A204.1 (cell line): ENCODE results near the gene ASB4.
"Not testable (repeated sequence)": the region's sequence is repeated elsewhere in the genome, so short reads cannot be mapped to it uniquely, and the experiment has no call there.

Experiments
- FAIRE-seq: peaks from 2 replicates; lab custom pipeline; 2012; peaks lifted over from hg19 to GRCh38; lab: Jason Lieb, UNC

Gene ASB4

DNA sequence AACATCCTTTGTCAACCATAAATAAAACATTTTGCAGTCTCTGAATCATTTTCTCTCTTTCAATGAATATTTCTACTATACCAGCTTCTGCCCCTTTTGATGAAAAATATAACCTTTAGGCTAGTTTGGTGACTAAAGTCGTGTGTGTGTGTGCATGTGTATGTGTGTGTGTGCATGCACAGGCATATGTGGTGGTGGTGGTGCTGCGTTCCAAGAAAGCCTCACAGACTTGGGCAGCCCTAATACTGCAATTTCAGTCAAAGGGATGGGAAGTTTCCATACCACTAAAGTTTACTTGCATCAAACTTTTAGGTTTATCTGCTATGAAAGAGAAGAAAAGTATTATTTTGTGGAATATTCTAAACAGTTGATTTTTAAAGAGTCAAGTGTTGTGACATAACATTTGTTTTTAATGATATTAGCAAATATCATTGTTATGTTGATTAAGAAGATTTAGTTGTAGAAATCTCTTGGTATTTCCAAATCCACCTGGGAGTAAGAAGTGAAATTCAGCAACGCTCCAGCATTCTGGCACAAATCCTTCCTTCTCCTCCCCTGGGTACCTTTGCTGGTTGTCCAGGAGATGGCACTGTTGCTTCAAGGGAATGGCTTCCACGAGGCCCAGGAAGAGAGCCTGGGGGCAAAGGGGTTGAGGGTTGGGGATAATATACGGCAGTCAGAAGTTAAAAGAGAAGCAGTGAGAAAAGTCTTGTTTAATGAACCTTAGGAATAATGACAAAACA, 41.5 kb downstream of the ASB4 start:
- peak; percentile 32 for FAIRE-seq

DNA sequence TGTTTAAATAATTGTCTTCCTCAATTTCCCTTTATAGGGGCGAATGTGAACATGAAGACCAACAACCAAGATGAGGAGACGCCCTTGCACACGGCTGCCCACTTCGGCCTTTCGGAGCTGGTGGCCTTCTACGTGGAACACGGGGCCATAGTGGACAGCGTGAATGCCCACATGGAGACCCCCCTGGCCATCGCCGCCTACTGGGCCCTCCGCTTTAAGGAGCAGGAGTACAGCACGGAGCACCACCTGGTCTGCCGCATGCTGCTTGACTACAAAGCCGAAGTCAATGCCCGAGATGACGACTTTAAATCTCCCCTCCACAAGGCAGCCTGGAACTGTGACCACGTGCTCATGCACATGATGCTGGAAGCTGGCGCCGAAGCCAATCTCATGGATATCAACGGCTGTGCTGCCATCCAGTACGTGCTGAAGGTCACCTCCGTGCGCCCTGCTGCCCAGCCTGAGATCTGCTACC, 42.1 kb downstream of the ASB4 start:
- no peak for FAIRE-seq

DNA sequence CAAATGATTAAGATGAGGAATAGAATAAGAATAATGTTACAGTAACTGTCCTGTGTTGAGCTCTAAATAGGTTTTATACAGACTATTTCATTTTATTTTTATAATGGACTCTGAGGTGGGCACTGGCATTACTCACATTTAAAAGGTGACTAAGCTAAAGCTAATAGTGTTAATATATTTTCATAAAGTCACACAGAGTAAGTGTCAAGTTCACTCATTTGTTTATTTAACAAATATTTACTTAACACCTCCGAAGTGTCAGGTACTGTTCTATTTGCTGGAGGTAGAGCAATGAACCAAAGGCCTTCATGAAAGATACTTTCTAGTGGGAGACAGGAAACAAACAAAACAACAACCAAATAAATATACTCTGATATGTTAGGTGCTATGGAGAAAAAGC, 44.0 kb downstream of the ASB4 start:
- no peak for FAIRE-seq

DNA sequence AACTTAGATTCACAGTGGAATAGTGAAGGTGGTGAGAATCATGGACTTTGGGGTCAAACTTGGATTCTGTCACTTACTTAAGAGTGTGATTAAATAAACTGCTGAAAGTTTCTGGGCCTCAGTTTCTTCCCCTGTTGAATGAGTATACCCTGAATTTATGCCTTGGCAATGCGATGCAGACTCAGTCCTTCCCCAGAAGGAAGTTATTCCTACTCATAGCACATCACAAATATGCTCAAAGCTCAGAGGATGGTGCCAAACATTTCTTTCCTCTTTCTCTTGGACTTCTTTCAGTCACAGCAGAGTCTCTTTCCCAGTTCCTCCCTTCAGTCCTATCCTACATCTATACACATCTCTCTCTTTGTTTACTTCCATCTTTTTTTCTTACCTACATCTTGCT, 45.1 kb downstream of the ASB4 start:
- FAIRE-seq: no peak

DNA sequence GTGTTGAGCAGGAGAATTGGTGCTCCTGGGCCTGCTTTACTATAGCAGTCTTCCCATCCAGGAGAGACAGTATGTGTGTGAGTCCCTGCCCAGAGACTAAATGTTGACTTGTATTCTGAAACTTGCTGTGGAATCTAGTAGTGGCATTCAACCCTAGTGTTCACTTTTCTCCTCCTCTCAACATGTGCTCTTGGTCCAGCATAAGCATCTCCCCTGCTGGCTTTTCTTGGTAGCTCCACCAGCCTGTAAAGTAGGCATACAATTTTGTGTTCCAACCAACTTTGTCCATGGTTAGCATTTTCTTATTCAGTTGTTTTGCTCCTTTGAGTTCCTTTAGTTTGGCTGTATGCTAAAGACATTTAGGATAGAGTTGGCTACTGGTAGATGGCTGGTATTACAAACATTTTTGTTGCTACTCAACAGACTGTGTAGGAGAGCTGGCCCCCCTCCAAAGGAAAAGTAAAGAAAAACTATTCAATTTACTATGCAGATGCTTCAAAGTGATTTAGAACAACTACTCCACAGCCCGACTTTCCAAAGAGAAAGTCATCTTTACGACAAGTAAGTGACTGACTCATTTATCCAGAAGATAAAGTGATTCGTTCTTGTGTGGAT, 46.0 kb downstream of the ASB4 start:
- FAIRE-seq: no peak

DNA sequence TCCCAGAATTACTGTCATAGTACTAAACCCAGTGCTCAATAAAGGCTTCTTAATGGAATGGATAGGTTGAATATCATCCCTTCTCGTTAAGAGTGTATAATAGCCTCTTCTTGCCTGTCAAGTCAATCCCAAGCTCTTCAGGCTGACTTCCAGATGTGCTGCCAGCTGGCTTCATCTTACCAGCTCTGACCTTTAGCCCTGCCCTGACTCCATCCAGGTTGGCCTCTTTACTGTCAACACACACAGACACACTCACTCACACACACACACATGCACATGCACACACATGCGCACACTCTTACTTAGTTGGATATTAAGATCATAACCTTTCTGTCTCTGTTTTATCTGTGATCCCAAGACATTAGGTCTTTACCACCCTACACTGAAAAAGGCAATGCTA, 49.1 kb downstream of the ASB4 start:
- no peak for FAIRE-seq

DNA sequence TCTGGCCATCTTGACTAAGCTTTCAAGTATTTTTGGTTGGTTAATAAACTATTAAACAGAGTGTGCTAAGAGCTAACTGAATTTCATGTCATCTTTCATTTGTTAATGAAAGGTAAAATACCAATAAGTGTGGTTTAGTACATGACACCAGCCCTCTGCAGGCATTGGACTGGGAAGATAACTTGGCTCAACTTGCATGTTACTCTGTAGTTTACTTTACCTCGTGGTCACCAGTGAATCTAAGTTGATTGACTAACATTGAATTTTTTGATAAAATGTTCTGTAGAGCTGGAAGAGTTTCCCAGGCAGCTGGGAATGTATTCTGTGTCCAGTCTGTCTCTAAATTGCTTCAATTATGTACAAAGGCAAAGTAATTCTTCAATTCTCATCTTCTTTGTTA, 49.9 kb downstream of the ASB4 start:
- no peak for FAIRE-seq

DNA sequence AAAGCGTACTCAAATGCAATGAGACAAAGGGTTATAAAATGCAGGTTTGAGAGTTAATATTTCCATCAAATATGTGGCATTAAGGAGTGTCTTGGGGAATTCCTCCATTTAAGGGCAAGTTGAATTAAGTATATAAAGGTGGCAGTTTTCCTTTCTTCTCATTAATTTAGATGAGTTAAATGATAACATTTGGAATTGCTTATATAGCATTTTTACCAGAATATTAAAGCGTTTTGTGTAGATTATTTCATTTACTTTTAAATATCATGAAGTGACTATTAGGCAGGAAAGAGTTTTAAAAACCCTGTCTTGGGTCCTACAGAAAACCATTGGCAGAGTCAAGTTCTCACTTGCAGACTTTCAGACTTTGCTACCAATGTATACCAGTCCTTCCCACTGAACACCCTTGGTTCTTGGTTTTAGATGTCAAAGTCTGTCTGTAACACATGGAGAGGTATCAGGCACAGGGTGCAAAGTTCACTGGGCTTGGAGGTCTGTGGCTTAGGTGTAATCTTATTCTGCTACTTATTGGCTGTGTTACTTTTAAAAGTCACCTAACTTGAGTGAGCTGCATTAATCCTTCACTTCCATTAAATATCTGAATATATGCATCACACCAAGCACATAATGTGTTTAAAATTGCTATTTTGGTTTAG, 51.0 kb downstream of the ASB4 start:
- FAIRE-seq: no peak

DNA sequence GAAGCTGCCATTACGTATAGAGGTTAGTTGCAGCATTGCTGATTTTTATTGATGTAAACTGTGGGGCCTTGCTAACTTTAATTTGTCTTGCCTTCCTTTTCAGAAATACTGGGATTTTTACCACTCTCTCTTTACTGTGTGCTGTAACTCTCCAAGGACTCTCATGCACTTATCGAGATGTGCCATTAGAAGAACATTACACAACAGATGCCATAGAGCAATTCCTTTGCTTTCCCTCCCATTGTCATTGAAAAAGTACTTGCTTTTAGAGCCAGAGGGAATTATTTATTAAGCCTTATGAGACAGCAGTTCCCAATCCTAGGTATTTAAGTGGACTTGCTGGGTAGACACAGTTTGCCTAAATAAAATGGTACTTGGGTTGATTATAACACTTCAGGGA, 51.7 kb downstream of the ASB4 start:
- no peak for FAIRE-seq

DNA sequence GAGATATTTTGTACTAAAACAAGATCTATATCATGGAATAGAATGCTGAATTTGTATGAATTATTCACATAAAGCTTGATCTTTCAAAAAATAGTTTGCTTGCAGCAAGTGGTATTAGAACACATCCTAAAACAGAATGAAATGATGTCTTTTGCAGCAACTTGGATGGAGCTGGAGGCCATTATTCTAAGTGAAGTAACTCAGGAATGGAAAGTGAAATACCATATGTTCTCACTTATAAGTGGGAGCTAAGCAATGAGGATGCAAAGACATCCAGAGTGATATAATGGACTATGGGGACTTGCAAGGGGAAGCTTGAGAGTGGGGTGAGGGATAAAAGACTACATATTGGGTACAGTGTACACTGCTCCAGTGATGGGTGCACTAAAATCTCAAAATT, 53.7 kb downstream of the ASB4 start:
- no peak for FAIRE-seq

DNA sequence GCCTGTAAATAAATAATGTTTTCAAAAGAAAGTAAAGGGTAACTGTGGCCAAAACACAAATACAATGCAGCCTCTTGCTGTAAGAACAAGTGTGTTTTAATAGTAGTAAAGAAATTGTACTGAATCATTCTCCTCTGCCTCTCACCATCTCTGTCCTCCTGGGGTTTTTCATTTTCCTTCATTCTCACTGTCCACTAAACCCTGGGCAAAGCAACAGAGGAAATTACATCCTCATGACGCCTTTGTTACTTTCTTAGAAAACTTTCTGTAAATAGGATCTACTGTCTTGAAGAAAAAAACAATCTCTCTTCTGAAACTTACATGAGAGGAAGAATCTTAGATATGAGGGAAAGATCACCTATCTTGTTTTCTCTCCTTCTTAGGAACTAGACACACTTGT, 54.6 kb downstream of the ASB4 start:
- no peak for FAIRE-seq

DNA sequence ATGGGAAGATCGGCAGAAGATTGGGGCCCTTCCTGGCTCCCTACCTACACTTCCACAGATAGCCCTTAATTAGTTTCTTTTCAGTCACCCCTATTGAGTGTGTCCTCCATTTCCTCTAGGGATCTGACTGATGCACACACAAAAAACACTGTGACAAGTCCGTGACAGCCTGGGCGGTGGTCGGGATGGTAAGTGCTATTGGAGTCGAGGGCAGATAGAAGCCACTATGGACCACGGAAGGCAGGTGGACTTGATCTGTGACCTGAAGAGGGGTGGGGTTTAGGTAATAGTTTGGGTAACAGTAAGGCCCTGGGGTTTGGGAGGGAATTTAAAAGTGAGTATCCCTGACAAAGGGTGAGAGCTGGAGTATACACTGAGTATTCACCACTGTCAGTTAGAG, 57.6 kb downstream of the ASB4 start:
- FAIRE-seq: no peak

DNA sequence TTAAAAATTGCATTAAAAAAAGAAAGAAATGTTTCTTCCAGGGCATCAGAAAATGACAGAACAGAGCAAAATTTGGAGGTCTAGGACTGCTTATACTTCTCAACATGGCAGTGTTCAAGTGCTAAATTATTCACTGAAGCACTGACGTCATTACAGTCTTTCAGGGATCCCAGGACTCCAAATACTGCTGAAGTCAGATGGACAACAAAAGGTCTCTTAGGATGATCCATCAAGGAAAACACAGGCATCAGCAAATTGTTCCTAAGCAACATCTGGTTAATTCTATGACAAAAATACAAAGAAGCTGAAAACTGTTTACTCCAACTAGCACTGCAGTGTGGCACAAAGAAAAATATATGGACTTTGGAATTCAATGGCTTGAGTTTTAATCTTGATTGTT, 58.4 kb downstream of the ASB4 start:
- no peak for FAIRE-seq

DNA sequence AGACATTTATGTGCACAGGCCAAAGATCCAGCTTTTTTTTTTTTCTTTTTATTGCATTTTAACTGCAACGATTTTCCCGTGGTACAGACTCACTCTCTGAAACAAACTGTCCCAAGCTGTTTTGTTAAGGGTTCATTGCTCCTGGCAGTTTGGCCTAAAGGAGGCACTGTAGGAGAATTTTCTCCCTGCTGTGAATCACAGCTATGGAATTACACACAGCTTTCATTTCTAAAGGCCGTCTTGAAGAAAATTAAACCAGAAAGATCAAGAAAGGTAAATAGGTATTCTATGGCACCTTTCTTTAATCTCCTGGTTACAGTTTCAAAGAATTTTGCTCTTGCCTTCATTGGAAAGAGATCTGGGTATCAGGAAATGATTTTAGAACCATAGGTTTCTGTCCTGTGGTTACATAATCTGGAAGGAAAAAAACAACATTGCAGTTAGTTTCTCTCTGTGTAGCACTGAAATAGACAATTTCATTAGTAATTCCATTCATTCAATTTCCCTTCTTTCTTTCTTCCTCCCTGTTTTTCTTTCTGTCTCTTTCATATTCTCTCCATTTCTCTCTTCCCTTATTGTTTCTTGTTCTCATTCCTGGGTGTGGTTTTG, 59.4 kb downstream of the ASB4 start:
- FAIRE-seq: no peak

DNA sequence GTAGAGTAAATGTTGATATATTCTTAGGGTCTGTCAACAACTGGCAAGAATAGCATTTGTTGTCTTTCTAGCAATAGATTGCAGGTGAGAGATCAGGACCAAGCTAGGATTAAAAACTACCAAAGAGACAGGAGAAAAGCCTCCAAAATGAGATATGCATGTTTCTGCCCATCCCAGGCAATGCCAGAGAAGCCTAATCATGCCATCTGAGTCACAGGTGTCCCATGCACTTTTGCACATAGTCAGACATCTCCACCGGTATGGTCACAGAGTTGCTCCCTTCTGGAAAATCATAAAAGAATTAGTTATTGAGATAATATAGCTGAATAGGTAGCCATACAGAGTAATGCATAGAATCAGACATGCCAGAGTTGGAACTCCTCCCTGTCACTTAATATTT, 59.9 kb downstream of the ASB4 start:
- no peak for FAIRE-seq

DNA sequence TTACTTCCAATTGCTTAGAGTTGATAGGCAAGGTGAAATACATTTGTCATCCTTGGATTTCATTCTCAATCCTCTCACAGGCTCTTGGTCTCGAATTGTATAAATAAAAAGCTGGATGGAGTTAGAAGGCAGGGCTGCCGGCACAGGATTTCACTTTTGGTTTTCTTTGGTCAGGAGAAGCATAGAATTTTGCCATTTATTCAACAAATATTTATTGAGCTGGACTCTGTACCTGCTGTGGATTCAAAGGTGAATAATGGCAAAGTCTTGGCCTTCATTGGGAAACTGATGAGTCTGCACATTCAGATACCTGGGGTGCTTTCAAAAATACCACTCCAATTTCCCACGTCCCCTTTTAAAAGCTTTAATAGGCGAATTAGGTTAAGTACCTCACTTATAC, 60.9 kb downstream of the ASB4 start:
- no peak for FAIRE-seq

DNA sequence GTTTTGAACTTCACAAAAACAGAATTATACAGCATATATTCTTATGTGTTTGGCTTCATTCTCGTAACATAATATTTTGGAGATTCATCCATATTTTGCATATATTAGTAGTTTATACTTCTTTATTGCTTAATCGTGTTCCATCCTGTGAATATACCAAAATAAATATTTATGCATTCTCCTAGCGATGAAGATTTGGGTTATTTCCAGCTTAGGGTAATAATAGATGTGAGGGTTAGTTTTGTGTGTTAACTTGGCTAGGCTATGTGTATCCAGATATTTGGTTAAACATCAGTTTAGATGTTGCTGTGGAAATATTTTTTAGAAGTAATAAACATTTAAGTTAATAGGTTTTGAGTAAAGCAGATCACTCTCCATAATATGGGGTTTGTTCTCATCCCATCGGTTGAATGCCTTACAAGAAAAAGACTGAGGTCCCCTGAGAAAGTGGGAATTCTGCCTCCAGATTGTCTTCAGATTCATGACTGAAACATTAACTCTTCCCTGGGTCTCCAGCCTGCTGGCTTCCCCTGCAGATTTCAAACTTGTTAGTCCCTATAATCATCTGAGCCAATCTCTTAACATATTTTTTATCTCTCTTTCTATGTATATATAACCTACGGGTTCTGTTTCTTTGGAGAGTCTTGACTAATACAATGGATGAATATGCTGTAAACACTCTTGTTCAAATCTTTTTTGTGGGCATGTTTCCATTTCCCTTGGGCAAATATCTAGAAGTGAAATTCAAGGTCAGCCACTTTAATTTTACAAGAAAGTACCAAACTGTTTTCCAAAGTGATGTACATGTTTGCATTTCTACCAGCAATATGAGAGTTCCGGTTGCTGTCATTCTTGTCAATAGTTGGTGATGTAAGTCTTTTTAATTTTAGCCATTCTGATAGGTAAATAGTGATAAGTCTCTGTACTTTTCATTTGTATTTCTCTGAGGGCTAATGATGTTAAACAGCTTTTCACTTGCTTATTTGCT, 61.9 kb downstream of the ASB4 start:
- FAIRE-seq: no peak

DNA sequence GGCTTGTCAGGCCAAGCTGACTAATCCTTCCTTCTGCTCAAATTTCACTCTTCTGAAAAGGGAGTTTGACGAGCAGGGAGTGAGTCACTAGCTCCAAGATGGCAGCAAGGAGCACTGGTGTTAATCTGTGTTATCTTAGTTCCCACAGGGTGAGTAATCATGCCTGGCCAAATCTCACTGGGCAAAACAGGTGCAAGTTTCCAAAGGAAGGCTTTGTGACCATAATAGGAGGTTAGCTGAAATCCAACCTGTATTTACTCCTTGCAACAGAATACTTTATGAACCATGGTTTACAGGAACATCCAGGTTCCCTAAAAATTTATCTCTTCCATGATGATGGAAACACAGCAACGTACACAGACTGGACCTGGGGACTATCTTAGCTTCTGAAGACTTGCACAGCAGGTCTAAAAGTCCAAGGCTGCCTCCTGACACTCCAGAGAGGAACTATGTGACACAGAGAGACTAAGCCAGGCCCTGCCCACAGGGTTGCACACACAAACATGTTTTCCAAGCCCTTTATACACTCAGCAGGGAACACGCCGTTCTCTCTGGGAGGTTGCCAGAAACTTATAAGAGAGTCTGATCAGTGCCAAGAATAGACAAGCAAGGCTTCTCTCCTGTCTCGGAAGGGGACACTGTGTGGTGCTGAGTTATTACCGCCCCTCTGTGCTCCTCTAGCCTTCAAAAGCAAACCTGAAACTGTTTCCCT, 64.2 kb downstream of the ASB4 start:
- no peak for FAIRE-seq

DNA sequence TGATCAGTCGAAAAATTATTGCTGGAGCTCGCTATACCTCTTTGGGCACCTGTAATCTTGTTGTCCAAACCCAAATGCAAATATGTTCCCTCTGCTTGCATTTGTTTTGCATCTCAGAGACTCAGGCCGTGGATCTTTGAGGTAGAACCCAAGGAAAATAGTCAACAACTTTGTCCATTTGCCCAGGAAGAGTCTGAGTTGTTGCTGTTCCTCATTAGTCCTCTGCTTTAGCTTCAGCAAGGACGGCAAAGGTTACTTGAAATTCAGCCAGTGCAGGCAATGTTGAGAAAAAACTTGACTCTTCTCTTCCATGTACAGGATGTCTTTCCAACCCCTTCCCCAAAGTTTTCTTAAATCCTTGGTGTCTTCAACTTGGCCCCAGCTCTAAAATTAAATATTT, 64.8 kb downstream of the ASB4 start:
- no peak for FAIRE-seq

DNA sequence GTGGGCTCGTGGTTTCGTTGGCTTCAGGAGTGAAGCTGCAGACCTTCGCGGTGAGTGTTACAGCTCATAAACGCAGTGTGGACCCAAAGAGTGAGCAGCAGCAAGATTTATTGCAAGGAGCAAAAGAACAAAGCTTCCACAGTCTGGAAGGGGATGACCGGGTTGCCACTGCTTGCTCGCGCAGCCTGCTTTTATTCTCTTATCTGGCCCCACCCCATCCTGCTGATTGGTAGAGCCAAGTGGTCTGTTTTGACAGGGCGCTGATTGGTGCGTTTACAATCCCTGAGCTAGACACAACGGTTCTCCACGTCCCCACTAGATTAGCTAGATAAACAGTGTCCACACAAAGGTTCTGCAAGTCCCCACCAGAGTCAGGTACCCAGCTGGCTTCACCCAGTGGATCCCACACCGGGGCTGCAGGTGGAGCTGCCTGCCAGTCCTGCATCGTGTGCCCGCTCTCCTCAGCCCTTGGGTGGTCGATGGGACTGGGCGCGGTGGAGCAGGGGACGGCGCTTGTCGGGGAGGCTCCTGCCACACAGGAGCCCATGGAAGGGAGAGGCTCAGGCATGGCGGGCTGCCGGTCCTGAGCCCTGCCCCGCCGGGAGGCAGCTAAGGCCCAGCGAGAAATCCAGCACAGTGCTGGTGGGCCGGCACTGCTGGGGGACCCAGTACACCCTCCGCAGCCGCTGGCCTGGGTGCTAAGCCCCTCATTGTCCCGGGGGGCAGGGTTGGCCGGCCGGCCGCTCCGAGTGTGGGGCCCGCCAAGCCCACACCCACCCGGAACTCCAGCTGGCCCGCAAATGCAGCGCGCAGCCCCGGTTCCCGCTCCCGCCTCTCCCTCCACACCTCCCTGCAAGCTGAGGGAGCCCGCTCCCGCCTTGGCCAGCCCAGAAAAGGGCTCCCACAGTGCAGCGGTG, 66.5 kb downstream of the ASB4 start:
- not testable (repeated sequence) for FAIRE-seq
